ENCODE results near the gene KIR2DL3.

The KIR2DL3 gene

DNA sequence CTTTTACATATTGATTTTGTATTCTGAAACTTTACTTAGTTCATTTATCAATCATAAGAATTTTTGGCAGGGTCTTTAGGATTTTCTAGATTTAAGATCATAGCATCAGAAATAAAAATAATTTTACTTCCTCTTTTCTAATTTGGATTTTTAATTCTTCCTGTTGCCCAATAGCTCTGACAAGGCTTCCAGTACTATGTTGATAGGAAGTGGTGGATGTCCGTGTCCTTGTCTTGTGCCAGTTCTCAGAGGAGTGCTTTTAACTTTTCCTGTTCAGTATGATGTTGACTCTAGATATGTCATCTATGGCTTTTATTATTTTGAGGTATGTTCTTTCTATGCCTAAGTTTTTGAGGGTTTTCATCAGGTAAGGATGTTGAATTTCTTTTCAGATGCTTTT, 57.4 kb downstream of the KIR2DL3 start:
- DNase-seq = no peak
